ENCODE data around the gene PTPN4. TPM values are rescaled to one million over a fixed set of nuclear protein-coding genes. Genes with fewer than 3 reads are reported as not detected.
A peak's percentile ranks its signal among the peaks of the same experiment; 100 is the strongest.

PTPN4 gene
- total RNA-seq, 1 experiment from 2014 or later, result 44.5 TPM

GRCh38 chr2:119744335-119744939 lies 15.3 kb upstream of the PTPN4 start:
- DNase-seq, result peak; percentile 97
- BruUV-seq (replicated peaks), result no TSS peak
- no peaks in the 10 kb centered on the region for H3K9me2 ChIP-seq (replicated peaks; ENCODE audit: low read length)
- H3K79me2 ChIP-seq (ENCODE audit: low read length), result no peaks in the 10 kb centered on the region
- ChIA-PET CTCF (no interaction called here), POLR2A (ENCODE audit: unreplicated experiment) (interaction anchor here (0.8 kb wide), 1 partner anchor 15 kb away, joined by 3 read pairs; the partner anchor contains the start of gene PTPN4)
- peak; percentile 75 for ATAC-seq
- no peak overlapping the region for H2AFZ ChIP-seq (ENCODE audit: low read length)
- H3K9ac ChIP-seq (ENCODE audit: low read length), result no peak overlapping the region
- no peak overlapping the region for H3K4me3 ChIP-seq (ENCODE audit: low read length)
- H3K9me3 ChIP-seq (ENCODE audit: low read length), result no peaks in the 10 kb centered on the region
- TF ChIP-seq EZH2 (IDR thresholded peaks at IDR 0.05; ENCODE audit: low read length, unreplicated experiment) (no peak), EZH2phosphoT487 (IDR thresholded peaks at IDR 0.05; ENCODE audit: borderline replicate concordance, low read length) (no peak)
- TF ChIP-seq, protein P1, sequence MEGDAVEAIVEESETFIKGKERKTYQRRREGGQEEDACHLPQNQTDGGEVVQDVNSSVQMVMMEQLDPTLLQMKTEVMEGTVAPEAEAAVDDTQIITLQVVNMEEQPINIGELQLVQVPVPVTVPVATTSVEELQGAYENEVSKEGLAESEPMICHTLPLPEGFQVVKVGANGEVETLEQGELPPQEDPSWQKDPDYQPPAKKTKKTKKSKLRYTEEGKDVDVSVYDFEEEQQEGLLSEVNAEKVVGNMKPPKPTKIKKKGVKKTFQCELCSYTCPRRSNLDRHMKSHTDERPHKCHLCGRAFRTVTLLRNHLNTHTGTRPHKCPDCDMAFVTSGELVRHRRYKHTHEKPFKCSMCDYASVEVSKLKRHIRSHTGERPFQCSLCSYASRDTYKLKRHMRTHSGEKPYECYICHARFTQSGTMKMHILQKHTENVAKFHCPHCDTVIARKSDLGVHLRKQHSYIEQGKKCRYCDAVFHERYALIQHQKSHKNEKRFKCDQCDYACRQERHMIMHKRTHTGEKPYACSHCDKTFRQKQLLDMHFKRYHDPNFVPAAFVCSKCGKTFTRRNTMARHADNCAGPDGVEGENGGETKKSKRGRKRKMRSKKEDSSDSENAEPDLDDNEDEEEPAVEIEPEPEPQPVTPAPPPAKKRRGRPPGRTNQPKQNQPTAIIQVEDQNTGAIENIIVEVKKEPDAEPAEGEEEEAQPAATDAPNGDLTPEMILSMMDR (conservative IDR thresholded peaks at IDR 0.05; ENCODE audit: low read depth, low read length), result no peak
- H3K36me3 ChIP-seq (ENCODE audit: low read depth, low read length), result no peaks in the 10 kb centered on the region
- no peaks in the 10 kb centered on the region for H4K20me1 ChIP-seq (ENCODE audit: low read length)
- peaks cover 6% of the 10 kb centered on the region for H3F3A ChIP-seq (ENCODE audit: low read length, unreplicated experiment)
- H3K27me3 ChIP-seq (ENCODE audit: low read length), result no peaks in the 10 kb centered on the region
- peaks cover 80% of the 10 kb centered on the region for H3K4me1 ChIP-seq (ENCODE audit: insufficient read depth, low read length)
- intact Hi-C loops (cut with micrococcal nuclease), result loop anchor here (1.0 to 2.0 kb wide), 2 partner anchors 15 to 42 kb away; partner anchors contain the start of gene PTPN4
- peak overlapping the region; percentile 66 for H3K4me2 ChIP-seq (ENCODE audit: low read length)
- H3K27ac ChIP-seq (ENCODE audit: low read length), result peak overlapping the region; percentile 66

DNA sequence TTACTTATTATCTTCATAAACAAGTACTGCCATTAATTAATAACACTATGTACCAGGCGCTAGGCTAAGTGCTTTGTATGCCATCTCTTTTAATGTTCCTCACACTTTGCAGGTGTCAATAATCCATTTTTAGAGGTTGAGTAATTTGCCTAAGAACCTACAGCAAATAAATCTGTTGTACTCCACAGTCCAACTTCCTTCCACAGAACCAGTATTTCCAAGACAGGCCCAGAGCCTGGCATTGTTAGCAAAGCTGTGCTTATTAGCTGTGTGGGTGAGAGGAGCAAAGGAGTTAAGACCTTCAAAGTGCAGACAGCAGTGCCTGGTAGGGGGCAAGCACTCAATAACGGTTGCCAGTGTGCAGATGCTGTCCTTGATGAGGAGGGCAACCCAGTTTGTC lies 14.2 kb upstream of the PTPN4 start:
- peaks cover 91% of the 10 kb centered on the region for H3K4me1 ChIP-seq (ENCODE audit: insufficient read depth, low read length)
- ChIA-PET POLR2A (ENCODE audit: unreplicated experiment) (interaction anchor here (0.6 kb wide), 1 partner anchor 16 kb away, joined by 3 read pairs; no protein-coding TSS in a partner anchor), CTCF (no interaction called here)
- H3K36me3 ChIP-seq (ENCODE audit: low read depth, low read length), result no peaks in the 10 kb centered on the region
- no peak for DNase-seq
- no peaks in the 10 kb centered on the region for H3K79me2 ChIP-seq (ENCODE audit: low read length)
- H3K4me2 ChIP-seq (ENCODE audit: low read length), result no peak overlapping the region
- H3K27ac ChIP-seq (ENCODE audit: low read length), result no peak overlapping the region
- BruUV-seq (replicated peaks), result no TSS peak
- no peak for ATAC-seq
- H4K20me1 ChIP-seq (ENCODE audit: low read length), result no peaks in the 10 kb centered on the region
- TF ChIP-seq, protein P1 (conservative IDR thresholded peaks at IDR 0.05; ENCODE audit: low read depth, low read length), result no peak
- TF ChIP-seq EZH2phosphoT487 (IDR thresholded peaks at IDR 0.05; ENCODE audit: borderline replicate concordance, low read length) (no peak), EZH2 (IDR thresholded peaks at IDR 0.05; ENCODE audit: low read length, unreplicated experiment) (no peak)
- intact Hi-C loops (cut with micrococcal nuclease), result loop anchor here (2.0 kb wide), 1 partner anchor 43 kb away; no protein-coding TSS in a partner anchor
- no peaks in the 10 kb centered on the region for H3K9me2 ChIP-seq (replicated peaks; ENCODE audit: low read length)
- H3F3A ChIP-seq (ENCODE audit: low read length, unreplicated experiment), result peaks cover 9% of the 10 kb centered on the region
- H3K27me3 ChIP-seq (ENCODE audit: low read length), result no peaks in the 10 kb centered on the region
- no peak overlapping the region for H3K4me3 ChIP-seq (ENCODE audit: low read length)
- H2AFZ ChIP-seq (ENCODE audit: low read length), result no peak overlapping the region
- no peaks in the 10 kb centered on the region for H3K9me3 ChIP-seq (ENCODE audit: low read length)
- H3K9ac ChIP-seq (ENCODE audit: low read length), result no peak overlapping the region
